ENCODE results near the gene RAB8A.

DNA sequence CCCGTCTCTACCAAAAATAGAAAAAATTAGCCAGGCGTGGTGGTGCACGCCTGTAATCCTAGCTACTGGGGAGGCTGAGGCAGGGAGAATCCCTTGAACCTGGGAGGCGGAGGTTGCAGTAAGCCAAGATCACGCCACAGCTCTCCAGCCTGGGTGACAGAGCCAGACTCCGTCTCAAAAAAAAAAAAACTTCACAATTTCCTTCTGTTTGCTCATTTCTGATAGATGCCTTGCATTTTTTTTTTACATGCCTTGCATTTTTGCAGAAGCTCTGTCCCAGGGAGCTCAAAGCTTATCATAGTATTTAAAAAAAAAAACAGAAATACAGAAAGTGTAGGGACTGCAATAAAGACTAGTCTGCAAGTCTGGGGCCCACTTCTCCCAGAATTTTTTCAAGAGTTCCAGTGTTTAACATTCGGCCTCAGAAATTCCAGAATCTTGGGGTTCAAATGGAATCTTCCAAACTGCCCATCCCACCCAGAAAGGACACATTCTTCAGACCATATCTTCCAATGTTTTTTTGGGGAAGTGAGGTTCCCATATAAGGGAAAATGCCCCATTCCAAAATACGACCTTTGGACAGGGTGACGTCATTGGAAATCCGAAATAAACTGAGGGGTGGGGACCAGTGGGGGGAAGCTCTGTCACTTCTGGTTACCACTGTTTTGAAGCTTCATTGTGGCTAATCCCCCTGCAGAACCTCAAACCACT, 17.2 kb upstream of the RAB8A start:
- TF ChIP-seq, protein P1, sequence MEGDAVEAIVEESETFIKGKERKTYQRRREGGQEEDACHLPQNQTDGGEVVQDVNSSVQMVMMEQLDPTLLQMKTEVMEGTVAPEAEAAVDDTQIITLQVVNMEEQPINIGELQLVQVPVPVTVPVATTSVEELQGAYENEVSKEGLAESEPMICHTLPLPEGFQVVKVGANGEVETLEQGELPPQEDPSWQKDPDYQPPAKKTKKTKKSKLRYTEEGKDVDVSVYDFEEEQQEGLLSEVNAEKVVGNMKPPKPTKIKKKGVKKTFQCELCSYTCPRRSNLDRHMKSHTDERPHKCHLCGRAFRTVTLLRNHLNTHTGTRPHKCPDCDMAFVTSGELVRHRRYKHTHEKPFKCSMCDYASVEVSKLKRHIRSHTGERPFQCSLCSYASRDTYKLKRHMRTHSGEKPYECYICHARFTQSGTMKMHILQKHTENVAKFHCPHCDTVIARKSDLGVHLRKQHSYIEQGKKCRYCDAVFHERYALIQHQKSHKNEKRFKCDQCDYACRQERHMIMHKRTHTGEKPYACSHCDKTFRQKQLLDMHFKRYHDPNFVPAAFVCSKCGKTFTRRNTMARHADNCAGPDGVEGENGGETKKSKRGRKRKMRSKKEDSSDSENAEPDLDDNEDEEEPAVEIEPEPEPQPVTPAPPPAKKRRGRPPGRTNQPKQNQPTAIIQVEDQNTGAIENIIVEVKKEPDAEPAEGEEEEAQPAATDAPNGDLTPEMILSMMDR (IDR thresholded peaks at IDR 0.05) = no peak
- TF ChIP-seq, protein P2, sequence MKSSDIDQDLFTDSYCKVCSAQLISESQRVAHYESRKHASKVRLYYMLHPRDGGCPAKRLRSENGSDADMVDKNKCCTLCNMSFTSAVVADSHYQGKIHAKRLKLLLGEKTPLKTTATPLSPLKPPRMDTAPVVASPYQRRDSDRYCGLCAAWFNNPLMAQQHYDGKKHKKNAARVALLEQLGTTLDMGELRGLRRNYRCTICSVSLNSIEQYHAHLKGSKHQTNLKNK (CRISPR knock-in tag; IDR thresholded peaks at IDR 0.05) = no peak
- TF ChIP-seq, protein P3, sequence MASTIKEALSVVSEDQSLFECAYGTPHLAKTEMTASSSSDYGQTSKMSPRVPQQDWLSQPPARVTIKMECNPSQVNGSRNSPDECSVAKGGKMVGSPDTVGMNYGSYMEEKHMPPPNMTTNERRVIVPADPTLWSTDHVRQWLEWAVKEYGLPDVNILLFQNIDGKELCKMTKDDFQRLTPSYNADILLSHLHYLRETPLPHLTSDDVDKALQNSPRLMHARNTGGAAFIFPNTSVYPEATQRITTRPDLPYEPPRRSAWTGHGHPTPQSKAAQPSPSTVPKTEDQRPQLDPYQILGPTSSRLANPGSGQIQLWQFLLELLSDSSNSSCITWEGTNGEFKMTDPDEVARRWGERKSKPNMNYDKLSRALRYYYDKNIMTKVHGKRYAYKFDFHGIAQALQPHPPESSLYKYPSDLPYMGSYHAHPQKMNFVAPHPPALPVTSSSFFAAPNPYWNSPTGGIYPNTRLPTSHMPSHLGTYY (CRISPR knock-in tag; IDR thresholded peaks at IDR 0.05) = no peak
- TF ChIP-seq ZNF138 (CRISPR knock-in tag; conservative IDR thresholded peaks at IDR 0.05) = no peak
- no peak for TF ChIP-seq SMAD4 (CRISPR knock-in tag; IDR thresholded peaks at IDR 0.05)
- TF ChIP-seq, protein P4, sequence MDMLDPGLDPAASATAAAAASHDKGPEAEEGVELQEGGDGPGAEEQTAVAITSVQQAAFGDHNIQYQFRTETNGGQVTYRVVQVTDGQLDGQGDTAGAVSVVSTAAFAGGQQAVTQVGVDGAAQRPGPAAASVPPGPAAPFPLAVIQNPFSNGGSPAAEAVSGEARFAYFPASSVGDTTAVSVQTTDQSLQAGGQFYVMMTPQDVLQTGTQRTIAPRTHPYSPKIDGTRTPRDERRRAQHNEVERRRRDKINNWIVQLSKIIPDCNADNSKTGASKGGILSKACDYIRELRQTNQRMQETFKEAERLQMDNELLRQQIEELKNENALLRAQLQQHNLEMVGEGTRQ (CRISPR knock-in tag; IDR thresholded peaks at IDR 0.05) = no peak

Measured in WTC11 (cell line).